CD4-positive, alpha-beta memory T cell (primary cell): ENCODE results near the gene THEMIS. TPM values are rescaled to one million over a fixed set of nuclear protein-coding genes. Genes with fewer than 3 reads are reported as not detected.

Experiments
- CTCF ChIA-PET: fragments of 350-600 bp; sonication (Branson Sonifier 250); formaldehyde crosslinking; loops from one replicate; lab custom pipeline; 2021; ENCODE audit warnings: inconsistent platforms; ENCODE audit not compliant: partially characterized antibody; lab: Charles Lee
- POLR2A ChIA-PET: fragments of 350-600 bp; sonication (Branson Sonifier 250); formaldehyde crosslinking; loops from one replicate; lab custom pipeline; 2021; ENCODE audit not compliant: partially characterized antibody; lab: Charles Lee
- DNase-seq, 5 donors: peaks; one replicate each; pipeline versions ENCODE4 v3.0.0 to v3.0.0-alpha.2; 2020 to 2022; ENCODE audit warnings: mixed read lengths in 1 of 5
- H3K27ac ChIP-seq: one replicate; pipeline ENCODE4 v1.7.0; 2013; ENCODE audit warnings: low read depth, low read length
- H3K27me3 ChIP-seq: 2 replicates; pipeline ENCODE4 v1.7.0; 2013; ENCODE audit warnings: mild to moderate bottlenecking, low read length, moderate library complexity; ENCODE audit not compliant: insufficient read depth
- H3K36me3 ChIP-seq: 2 replicates; pipeline ENCODE4 v1.7.0; 2013; ENCODE audit warnings: mild to moderate bottlenecking, low read length, moderate library complexity; ENCODE audit not compliant: insufficient read depth
- H3K4me1 ChIP-seq: 2 replicates; pipeline ENCODE4 v1.7.0; 2013; ENCODE audit warnings: mild to moderate bottlenecking, low read length, moderate library complexity; ENCODE audit not compliant: insufficient read depth
- H3K4me3 ChIP-seq, 2 donors: one replicate each; pipeline ENCODE4 v1.7.0; 2013; ENCODE audit warnings: low read length in 2 of 2, mild to moderate bottlenecking in 1 of 2
- H3K9me3 ChIP-seq, 2 donors: one replicate each; pipeline ENCODE4 v1.7.0; 2013; ENCODE audit warnings: low read length in 2 of 2, control low read depth in 1 of 2; ENCODE audit not compliant: control insufficient read depth in 1 of 2
- H3K27ac Mint-ChIP-seq, 7 donors: one replicate each; pipeline ENCODE4 v1.8.0; 2020 to 2021; ENCODE audit warnings: mixed read lengths in 7 of 7, mild to moderate bottlenecking in 6 of 7, inconsistent platforms in 3 of 7, moderate library complexity in 3 of 7
- H3K27me3 Mint-ChIP-seq, 2 donors: one replicate each; pipeline ENCODE4 v1.8.0; 2020 to 2021; ENCODE audit warnings: mixed read lengths in 2 of 2
- H3K36me3 Mint-ChIP-seq, 2 donors: one replicate each; pipeline ENCODE4 v1.8.0; 2020 to 2021; ENCODE audit warnings: mixed read lengths in 2 of 2, inconsistent platforms in 1 of 2, mild to moderate bottlenecking in 1 of 2
- H3K4me1 Mint-ChIP-seq, 4 donors: one replicate each; pipeline ENCODE4 v1.8.0; 2020 to 2021; ENCODE audit warnings: mixed read lengths in 4 of 4, mild to moderate bottlenecking in 1 of 4
- H3K4me3 Mint-ChIP-seq, 8 donors: one replicate each; pipeline ENCODE4 v1.8.0; 2020 to 2021; ENCODE audit warnings: mixed read lengths in 8 of 8, mild to moderate bottlenecking in 7 of 8, moderate library complexity in 6 of 8, inconsistent platforms in 3 of 8
- H3K9me3 Mint-ChIP-seq, 8 donors: one replicate each; pipeline ENCODE4 v1.8.0; 2020 to 2021; ENCODE audit warnings: mixed read lengths in 8 of 8, mild to moderate bottlenecking in 5 of 8, inconsistent platforms in 3 of 8, moderate library complexity in 1 of 8
- intact Hi-C: fragments of 100-400 bp; cut with micrococcal nuclease; formaldehyde crosslinking; loops from one replicate; pipeline ENCODE4 v1.15.1; 2023
- polyA plus RNA-seq, 2 donors: library from polyadenylated mRNA; unstranded; fragments of 300-500 nt; fragmentation: Illumina TruSeq; gene quantifications; one replicate each; pipeline ENCODE4 v1.2.3, GENCODE V29; 2021
- total RNA-seq, 2 experiments: library from RNA; stranded (reverse); gene quantifications; one replicate each; pipeline ENCODE4 v1.2.3, GENCODE V29; 2021

THEMIS gene
- total and polyA plus RNA-seq, 4 experiments from 2014 or later = 58.1 to 112 (median 70.9) TPM

DNA sequence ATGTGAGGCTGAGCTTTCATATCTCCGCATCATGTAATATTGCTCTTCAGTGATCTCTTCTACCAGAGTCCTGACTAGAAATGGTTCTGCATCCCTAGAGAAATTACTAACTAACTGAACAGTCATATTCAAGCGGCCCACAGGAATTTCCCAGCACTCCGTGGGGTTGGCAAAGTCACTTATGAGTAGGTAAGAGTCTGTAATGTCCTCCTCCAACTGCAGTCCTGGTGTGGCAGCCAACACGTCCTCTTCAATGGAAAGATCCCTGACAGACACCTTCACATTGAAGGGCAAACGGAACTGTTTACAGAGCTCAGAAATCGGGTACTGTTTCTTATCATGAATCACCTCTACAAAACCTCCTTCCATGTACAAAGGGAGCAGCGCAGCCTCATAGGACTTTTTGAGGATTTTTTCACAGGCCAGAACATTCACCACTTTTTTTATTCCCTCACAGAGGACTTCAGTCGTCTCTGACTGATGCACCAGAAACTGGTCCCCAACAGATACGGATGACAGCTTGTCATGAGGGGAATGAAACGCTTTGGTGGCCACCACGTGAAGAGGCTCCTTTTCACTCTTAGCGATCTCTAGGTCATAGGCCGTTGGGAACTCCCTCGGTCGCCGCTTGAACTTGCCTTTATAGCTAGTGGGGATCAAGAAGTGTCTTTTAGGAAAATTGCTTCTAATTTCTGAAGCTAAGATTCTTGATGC is 87.7 kb downstream of the THEMIS start:
- H3K27ac Mint-ChIP-seq = peak overlapping the region; percentile 48 to 86 (median 74)

DNA sequence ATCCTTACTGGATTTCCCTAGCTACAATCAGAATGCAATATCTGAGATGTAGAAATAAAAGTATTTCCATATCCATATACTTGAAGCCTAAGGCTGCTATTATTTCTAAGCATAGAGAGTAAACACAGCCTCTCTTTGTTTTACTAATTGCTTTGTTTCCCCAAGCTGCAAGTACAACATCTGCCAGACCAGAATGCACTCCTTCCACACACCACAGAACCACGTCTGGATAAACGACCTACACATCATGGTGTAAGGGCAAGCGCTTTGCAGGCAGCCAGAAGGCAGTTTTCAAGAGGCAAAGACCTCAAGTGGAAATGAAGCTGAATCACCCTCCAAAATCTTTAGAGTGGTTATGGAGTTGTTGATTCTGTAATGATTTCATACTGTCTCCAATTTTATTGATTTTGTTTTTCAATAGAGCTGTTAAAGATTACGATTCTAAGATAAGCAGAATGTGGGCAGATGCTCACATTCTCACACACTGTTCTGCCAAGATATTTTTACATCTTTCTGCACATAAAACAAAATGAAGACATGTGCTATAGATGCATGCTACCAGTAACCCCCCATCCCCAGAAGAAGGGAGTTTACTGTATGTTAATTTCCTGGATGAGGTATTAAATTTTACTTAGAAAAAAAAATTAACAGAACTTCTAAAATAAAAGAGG is 88.8 kb downstream of the THEMIS start:
- POLR2A ChIA-PET = no interaction called here
- Histone ChIP-seq H3K36me3 (no peaks in the 10 kb centered on the region), H3K27me3 (no peaks in the 10 kb centered on the region), H3K4me1 (peaks cover 91% of the 10 kb centered on the region), H3K27ac (no peak overlapping the region), H3K9me3 (no peaks in the 10 kb centered on the region), H3K4me3 (no peak overlapping the region)
- Mint-ChIP-seq H3K27ac (peak overlapping the region in 5 of 7 donors; percentile 0 to 54 (median 14)), H3K4me3 (peak overlapping the region in 5 of 8 donors; percentile 7 to 55 (median 36)), H3K36me3 (peaks cover 71 to 80% of the 10 kb centered on the region in 2 donors), H3K4me1 (peaks cover 71 to 93% (median 83%) of the 10 kb centered on the region in 4 donors), H3K27me3 (no peaks in the 10 kb centered on the region), H3K9me3 (no peaks in the 10 kb centered on the region)
- CTCF ChIA-PET = no interaction called here
- intact Hi-C loops = no loop called here
- peak in 1 of 5 donors; percentile 41 for DNase-seq

More for the DNA sequence above, 87.7 kb downstream of the THEMIS start:
- peaks cover 93% of the 10 kb centered on the region for H3K4me1 ChIP-seq
- intact Hi-C loops = no loop called here
- peaks cover 70 to 93% (median 82%) of the 10 kb centered on the region in 4 donors for H3K4me1 Mint-ChIP-seq
- H3K27me3 Mint-ChIP-seq = no peaks in the 10 kb centered on the region
- CTCF ChIA-PET = interaction anchor here (0.7 kb wide), 1 partner anchor 42 kb away, joined by 3 read pairs; no protein-coding TSS in a partner anchor
- H3K9me3 Mint-ChIP-seq = no peaks in the 10 kb centered on the region
- DNase-seq = peak in 2 of 5 donors; percentile 9 to 48
- peak overlapping the region; percentile 32 for H3K27ac ChIP-seq
- H3K4me3 Mint-ChIP-seq = peak overlapping the region in 7 of 8 donors; percentile 18 to 74 (median 54)
- no peaks in the 10 kb centered on the region for H3K9me3 ChIP-seq
- POLR2A ChIA-PET = no interaction called here
- peaks cover 61 to 77% of the 10 kb centered on the region in 2 donors for H3K36me3 Mint-ChIP-seq
- H3K27me3 ChIP-seq = no peaks in the 10 kb centered on the region
- no peak overlapping the region for H3K4me3 ChIP-seq
- no peaks in the 10 kb centered on the region for H3K36me3 ChIP-seq

GRCh38 chr6:127807806-127808517 is 92.9 kb downstream of the THEMIS start:
- peak overlapping the region in 2 of 8 donors; percentile 22 to 45 for H3K4me3 Mint-ChIP-seq
- DNase-seq = no peak
- peaks cover 0 to 1% (median 0%) of the 10 kb centered on the region in 8 donors for H3K9me3 Mint-ChIP-seq
- H3K4me3 ChIP-seq = no peak overlapping the region
- H3K4me1 ChIP-seq = peaks cover 66% of the 10 kb centered on the region
- H3K4me1 Mint-ChIP-seq = peaks cover 60 to 89% (median 76%) of the 10 kb centered on the region in 4 donors
- H3K36me3 Mint-ChIP-seq = peaks cover 71 to 86% of the 10 kb centered on the region in 2 donors
- H3K9me3 ChIP-seq = no peaks in the 10 kb centered on the region
- H3K27ac ChIP-seq = no peak overlapping the region
- no peaks in the 10 kb centered on the region for H3K36me3 ChIP-seq
- no peaks in the 10 kb centered on the region for H3K27me3 Mint-ChIP-seq
- no peaks in the 10 kb centered on the region for H3K27me3 ChIP-seq
- intact Hi-C loops = no loop called here
- ChIA-PET CTCF (interaction anchor here (0.6 to 1.8 kb wide), 5 partner anchors 8 to 48 kb away, joined by 3 to 4 read pairs (median 3); no protein-coding TSS in a partner anchor), POLR2A (no interaction called here)
- peak overlapping the region in 6 of 7 donors; percentile 27 to 79 (median 46) for H3K27ac Mint-ChIP-seq

DNA sequence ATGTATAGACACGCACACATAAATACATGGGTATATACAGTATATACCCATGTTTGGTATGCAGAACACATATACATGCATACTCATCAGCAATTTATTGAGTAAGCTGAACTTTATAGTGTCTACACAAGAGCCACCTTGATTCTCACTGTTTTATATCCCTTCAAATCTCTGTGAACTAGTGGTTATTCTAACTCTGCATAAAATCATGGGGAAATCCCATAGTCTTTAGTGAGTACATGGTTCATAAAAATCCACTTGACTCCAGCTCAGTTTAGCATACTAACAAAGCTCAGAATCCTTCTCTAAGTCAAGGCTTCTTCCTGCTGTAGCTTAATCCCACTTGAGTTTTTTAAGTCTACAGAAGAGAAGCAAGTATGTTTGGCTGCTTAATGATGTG is 104.1 kb downstream of the THEMIS start:
- Mint-ChIP-seq H3K9me3 (peaks cover 0 to 4% (median 0%) of the 10 kb centered on the region in 8 donors), H3K4me1 (peaks cover 64 to 84% (median 73%) of the 10 kb centered on the region in 4 donors), H3K27ac (peak overlapping the region in 2 of 7 donors; percentile 17 to 36), H3K27me3 (no peaks in the 10 kb centered on the region), H3K36me3 (peaks cover 47 to 50% of the 10 kb centered on the region in 2 donors), H3K4me3 (peak overlapping the region in 2 of 8 donors; percentile 9 to 46)
- Histone ChIP-seq H3K27me3 (no peaks in the 10 kb centered on the region), H3K9me3 (no peaks in the 10 kb centered on the region), H3K4me1 (peaks cover 74% of the 10 kb centered on the region), H3K36me3 (no peaks in the 10 kb centered on the region), H3K27ac (no peak overlapping the region), H3K4me3 (no peak overlapping the region)
- DNase-seq = no peak
- CTCF ChIA-PET = interaction anchor here (1.2 kb wide), 1 partner anchor 38 kb away, joined by 3 read pairs; no protein-coding TSS in a partner anchor
- intact Hi-C loops = no loop called here
- POLR2A ChIA-PET = interaction anchor here (1.2 kb wide), 1 partner anchor 15 kb away, joined by 5 read pairs; no protein-coding TSS in a partner anchor

DNA sequence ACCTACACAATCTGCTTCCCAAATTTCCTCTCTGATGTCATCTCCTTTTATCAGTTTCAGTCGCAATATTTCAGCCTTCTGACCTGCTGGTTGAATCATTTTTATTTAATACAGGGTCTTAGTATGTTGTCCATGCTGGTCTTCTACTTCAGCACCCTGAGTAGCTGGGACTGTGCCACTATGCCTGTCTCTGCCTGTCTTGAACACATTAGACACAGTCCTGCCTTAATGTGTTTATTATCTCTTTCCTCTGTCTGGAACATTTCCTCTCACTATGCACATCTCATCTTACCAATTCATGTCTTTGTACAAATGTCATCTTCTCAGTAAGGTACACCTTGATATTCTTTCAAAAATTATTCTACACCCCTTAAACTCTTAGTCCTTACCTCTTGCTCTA is 106.5 kb downstream of the THEMIS start:
- CTCF ChIA-PET = no interaction called here
- peaks cover 37 to 43% of the 10 kb centered on the region in 2 donors for H3K36me3 Mint-ChIP-seq
- Histone ChIP-seq H3K27me3 (no peaks in the 10 kb centered on the region), H3K9me3 (no peaks in the 10 kb centered on the region), H3K4me3 (no peak overlapping the region), H3K4me1 (peaks cover 87% of the 10 kb centered on the region), H3K36me3 (no peaks in the 10 kb centered on the region), H3K27ac (no peak overlapping the region)
- POLR2A ChIA-PET = no interaction called here
- H3K9me3 Mint-ChIP-seq = peaks cover 0 to 4% (median 0%) of the 10 kb centered on the region in 8 donors
- H3K4me1 Mint-ChIP-seq = peaks cover 63 to 85% (median 72%) of the 10 kb centered on the region in 4 donors
- no peak for DNase-seq
- peak overlapping the region in 7 of 8 donors; percentile 10 to 58 (median 33) for H3K4me3 Mint-ChIP-seq
- peak overlapping the region; percentile 9 to 93 (median 23) for H3K27ac Mint-ChIP-seq
- H3K27me3 Mint-ChIP-seq = no peaks in the 10 kb centered on the region
- intact Hi-C loops = no loop called here

DNA sequence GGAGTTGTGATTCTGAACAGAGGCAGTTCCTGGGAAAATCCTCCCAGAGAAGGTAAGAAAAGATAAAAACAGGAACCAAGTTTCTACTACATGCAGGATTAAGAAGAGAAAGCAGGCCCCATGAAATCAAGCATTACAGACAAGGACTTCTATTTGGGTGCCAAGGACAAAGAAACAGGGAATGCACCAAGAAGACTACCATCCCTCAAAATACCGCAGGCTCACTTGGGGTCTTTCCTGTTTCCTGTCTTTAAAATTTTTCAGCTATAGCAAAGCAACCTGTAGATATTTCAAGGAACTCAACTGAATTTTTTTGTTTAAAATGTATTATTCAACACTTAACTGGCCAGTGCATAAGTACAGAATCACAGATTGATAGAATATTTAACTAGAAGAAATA is 107.5 kb downstream of the THEMIS start:
- H3K36me3 Mint-ChIP-seq = peaks cover 32 to 44% of the 10 kb centered on the region in 2 donors
- peak overlapping the region in 6 of 8 donors; percentile 11 to 72 (median 49) for H3K4me3 Mint-ChIP-seq
- no peaks in the 10 kb centered on the region for H3K27me3 ChIP-seq
- H3K27ac Mint-ChIP-seq = peak overlapping the region; percentile 44 to 93 (median 72)
- H3K36me3 ChIP-seq = no peaks in the 10 kb centered on the region
- POLR2A ChIA-PET = interaction anchor here (0.9 kb wide), 1 partner anchor 30 kb away, joined by 4 read pairs; no protein-coding TSS in a partner anchor
- intact Hi-C loops = no loop called here
- no peaks in the 10 kb centered on the region for H3K9me3 ChIP-seq
- CTCF ChIA-PET = interaction anchor here (1.0 kb wide), 1 partner anchor 13 kb away, joined by 3 read pairs; no protein-coding TSS in a partner anchor
- peaks cover 68 to 90% (median 77%) of the 10 kb centered on the region in 4 donors for H3K4me1 Mint-ChIP-seq
- peaks cover 0 to 3% (median 0%) of the 10 kb centered on the region in 8 donors for H3K9me3 Mint-ChIP-seq
- H3K4me3 ChIP-seq = no peak overlapping the region
- H3K4me1 ChIP-seq = peaks cover 84% of the 10 kb centered on the region
- no peaks in the 10 kb centered on the region for H3K27me3 Mint-ChIP-seq
- no peak overlapping the region for H3K27ac ChIP-seq
- no peak for DNase-seq
